Measurements from ENCODE around the gene TMCC1.

TMCC1 gene

GRCh38 chr3:129598484-129598883, 295.0 kb downstream of the TMCC1 start:
- no peak overlapping the region for H3K27ac ChIP-seq
- no peak for TF ChIP-seq CTCF (conservative IDR thresholded peaks at IDR 0.05)

GRCh38 chr3:129598000-129598381, 295.5 kb downstream of the TMCC1 start:
- H3K27ac ChIP-seq = no peak overlapping the region
- TF ChIP-seq CTCF (conservative IDR thresholded peaks at IDR 0.05) = no peak
